HuH-7 (cell line): ENCODE measurements around the gene CCDC27.
A peak's percentile ranks its signal among the peaks of the same experiment; 100 is the strongest.

Experiments
- DNase-seq: peaks from one replicate; pipeline ENCODE4 v3.0.0; 2011; ENCODE audit warnings: low spot score

The CCDC27 gene

GRCh38 chr1:3759796-3760195 is 7.5 kb downstream of the CCDC27 start:
- no peak for DNase-seq

GRCh38 chr1:3761296-3762010 is 9.2 kb downstream of the CCDC27 start:
- DNase-seq, result no peak

- DNase-seq, result no peak
Observed at GRCh38 chr1:3762151-3762872, 10.1 kb downstream of the CCDC27 start.

- DNase-seq, result no peak
Observed at GRCh38 chr1:3762873-3763228, 10.6 kb downstream of the CCDC27 start.

DNA sequence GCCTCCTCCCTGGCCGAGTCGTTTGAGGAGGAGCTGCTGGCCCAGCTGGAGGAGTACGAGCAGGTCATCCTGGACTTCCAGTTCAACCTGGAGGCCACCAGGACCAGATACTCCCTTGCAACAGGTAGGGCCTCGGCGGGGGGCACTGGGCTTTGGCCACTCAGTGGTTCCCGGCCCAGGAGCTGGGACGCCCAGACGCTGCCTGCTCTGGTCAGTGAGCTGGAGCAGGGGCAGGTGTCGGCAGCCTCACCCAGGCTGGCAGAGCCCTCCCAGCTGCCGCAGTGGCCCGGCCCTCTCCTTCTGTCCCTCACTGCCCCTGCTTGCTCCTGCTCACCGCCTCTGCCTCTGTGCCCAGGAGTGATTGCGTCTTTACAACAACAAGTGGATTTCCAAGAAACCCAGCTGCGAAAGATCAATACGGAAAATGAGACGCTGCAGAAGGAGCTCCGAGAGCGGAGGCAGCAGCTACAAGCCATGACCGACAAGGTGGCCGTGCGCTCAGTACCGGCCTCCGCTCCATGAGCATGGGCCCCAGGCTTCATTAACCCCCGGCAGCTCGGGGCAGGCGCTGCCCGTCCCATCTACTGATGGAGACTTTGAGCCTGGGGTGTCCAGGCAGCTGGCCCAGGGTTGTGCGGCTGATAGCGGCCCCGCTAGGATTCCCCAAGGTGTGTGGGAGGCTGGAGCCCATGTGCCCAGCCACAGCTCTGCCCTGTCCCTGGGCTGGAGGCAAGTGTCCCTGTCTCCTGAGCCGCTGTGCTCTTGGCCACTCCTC is 11.3 kb downstream of the CCDC27 start:
- no peak for DNase-seq

DNA sequence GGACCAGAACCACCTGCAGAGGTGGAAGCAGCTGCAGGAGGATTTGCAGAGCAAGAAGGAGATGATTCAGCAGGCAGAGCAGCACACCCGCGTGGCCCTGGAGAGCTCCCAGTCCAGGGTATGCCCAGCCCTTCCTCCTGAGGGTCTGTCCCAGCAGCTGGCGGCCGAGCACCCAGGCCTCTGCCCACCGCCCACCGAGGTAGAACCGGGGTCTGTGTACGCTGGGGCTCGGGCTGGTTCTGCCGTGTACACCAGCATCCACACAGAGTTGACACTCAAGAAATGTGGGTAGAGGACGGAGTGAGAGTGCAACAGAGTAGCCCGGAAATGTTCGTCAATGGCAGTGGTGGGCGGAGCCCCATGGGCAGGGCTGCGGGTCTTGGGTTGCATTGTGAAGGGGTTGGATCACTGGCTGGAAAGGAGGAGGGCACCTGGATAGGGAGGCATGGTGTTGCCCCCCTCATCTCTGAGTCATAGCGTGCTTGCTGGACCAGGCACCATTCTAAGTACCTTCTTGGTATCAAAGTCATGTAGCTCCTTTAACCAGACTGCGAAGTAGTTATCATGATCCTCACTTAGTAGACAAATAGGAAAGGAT is 15.2 kb downstream of the CCDC27 start:
- no peak for DNase-seq

DNA sequence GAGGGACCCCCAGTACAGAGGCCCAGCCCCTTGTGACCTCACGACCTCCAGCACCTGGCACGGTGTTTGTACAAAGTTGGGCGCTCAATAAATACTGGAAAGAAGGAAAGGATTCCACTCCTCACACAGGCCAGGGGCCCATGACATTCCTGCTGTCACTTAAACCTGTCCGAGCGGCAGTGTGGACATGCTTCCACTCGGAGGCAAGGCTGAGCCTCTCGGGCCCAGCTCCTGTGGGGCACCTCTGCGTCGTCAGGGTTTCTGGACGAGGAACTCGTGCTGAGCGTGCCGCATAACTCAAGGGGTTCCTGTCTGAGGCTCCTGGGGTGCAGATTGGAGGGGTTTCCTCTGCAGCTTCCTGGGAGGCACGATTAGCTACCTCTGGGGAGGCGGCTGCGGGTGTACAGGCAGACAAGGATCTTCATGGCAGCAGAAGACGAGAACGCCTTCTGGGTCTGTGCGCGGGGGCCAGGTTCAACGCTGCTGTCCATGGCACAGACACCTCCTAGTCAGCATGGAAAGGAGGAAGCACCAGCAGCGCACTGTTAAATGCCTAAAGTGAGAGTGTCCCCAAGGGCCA is 16.7 kb downstream of the CCDC27 start:
- DNase-seq, result no peak

- DNase-seq, result no peak
Observed at GRCh38 chr1:3770047-3770765, 18.0 kb downstream of the CCDC27 start.

DNA sequence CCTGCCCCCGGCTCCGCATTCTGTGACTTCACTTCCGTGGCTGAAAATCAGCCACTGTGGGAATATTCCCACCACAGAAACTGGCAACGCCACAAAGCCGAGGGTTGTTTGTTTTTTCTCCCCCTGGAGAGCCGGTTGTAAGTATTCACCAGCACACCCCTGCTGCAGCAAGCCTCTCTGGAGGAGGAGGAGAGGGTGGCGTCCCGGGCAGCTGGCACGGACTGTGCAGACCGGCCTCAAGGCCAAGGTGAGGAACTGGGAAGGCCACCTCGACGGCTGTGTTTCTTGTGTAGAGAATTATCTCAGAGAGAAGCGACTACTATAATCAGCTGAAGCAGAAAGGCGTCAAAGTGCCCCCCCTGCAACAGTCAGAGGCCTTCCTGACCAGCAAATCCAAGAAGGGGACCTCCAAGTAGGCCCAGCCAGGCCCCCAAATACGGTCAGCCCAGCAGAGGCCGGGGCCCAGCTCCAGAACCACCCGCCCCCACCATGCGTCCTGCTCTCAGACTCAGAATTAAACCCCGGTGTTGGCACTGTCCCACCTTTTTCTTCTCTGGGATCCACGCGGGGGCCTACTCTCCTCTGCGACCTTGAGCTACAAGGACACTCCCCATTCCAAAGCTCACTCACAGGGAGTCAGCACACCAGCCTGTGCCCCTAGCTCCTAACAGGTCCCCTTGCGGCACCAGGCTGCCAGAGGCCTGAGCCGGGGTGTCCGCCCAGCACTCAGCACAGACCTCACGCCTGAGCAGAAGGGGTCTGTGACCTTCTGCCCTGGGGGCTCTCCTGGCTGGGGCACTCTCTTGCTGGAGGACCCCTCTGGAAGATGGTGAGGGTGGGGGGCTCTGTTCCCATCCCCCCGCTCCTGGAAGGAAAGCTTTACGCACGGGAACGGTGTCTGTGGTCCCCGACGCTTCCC is 19.1 kb downstream of the CCDC27 start:
- DNase-seq, result peak; percentile 52

DNA sequence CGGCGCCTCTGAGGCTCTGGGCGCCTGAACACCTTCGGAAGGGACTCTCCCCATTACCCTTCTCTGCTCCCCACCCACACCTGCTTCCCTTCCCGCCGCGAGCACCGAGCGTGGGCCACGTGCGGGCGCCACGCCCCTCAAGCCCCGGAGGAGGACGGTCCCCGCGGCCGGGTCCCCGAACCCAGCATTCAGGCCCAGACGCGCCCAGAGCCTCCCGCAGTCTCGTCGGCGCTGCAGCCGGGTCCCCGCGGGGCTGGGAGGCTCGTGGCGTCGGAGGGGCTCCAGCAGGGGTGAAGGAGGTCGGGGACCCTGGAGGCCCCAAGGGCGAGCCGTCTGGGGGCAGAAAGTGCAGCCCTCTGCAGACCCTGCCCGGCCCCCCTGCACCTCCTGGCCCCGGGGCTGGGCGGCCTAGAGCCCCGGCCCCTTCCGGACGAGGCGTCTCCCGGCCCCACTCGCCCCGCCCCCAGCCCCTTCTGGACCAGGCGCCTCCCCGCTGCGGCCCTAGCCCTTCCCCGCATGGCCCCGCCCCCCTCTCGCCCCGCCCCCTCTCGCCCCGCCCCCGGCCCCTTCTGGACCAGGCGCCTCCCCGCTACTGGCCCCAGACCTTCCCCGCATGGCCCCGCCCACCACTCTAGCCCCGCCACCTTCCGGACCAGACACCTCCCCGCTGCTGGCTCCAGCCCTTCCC is 19.9 kb downstream of the CCDC27 start:
- DNase-seq, result peak; percentile 97

DNA sequence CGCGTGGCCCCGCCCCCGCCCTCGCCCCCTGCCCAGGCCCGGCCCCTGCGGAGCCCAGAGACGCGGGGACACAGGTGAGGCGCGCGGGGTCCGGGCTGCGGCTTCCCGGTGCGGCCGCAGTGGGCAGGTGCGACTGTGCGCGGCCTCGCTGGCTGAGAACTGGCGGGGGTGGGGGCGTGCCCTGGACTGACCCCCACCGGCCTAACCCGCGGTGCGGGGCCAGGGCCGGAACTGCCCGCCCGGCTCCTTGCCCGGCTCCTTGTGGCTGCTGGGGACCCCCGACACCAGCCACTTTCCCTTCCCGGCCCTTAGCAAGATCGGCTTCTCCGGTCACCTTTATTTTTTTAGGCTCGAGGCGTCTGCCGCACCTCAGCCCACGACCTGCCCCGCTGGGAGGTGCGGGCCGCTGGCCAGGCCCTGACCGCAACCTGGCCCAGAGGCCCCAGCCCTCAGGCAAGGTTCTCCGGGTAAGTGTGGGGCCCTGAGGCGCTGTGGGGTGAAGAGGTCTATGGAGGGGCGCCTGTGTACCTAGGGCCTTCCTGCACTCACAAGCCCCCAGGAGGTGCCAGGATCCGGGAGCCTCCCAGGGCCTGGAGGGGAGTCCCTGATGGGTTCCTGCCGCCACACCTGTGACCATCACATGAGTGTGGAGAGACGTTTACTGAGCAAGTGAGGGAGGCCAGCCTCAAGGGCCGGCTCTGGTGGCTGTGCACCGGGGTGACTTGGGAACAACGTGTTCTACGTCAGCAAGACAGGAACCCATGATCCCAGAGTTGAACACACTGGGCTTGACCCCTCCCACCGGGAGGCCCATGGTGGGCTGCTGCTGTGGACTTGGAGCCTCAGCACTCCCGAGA is 20.7 kb downstream of the CCDC27 start, which contains the start of gene SMIM1:
Gene SMIM1, plus strand, starts transcription at position 35 of the 857 bp plus-strand sequence. CDS start 2,625 bp downstream, outside the sequence.
- DNase-seq, result peak; percentile 34

GRCh38 chr1:3773572-3774275 is 21.5 kb downstream of the CCDC27 start:
- no peak for DNase-seq

GRCh38 chr1:3774276-3774945 is 22.2 kb downstream of the CCDC27 start:
- no peak for DNase-seq

DNA sequence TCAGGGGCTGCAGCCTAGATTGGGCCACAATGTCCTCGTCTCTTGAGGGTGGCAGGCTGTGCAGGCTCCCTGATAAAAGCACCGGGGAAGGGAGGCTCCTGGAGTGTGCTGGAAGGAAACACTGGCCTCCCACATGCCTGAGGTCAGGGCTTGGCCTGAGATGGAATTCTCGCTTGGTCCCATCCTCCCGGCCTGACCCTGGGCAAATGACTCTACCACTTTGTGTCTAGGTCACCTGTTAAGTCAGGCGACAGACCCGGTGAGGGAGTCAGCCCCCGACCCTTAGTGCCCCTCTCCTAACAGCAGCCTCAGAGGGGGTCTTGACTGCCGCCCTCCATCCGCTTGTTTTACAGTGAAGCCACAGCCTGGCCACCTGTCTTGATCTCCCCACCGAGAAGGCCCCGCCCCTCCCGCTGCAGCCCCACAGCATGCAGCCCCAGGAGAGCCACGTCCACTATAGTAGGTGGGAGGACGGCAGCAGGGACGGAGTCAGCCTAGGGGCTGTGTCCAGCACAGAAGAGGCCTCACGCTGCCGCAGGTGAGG is 22.8 kb downstream of the CCDC27 start:
- no peak for DNase-seq

DNA sequence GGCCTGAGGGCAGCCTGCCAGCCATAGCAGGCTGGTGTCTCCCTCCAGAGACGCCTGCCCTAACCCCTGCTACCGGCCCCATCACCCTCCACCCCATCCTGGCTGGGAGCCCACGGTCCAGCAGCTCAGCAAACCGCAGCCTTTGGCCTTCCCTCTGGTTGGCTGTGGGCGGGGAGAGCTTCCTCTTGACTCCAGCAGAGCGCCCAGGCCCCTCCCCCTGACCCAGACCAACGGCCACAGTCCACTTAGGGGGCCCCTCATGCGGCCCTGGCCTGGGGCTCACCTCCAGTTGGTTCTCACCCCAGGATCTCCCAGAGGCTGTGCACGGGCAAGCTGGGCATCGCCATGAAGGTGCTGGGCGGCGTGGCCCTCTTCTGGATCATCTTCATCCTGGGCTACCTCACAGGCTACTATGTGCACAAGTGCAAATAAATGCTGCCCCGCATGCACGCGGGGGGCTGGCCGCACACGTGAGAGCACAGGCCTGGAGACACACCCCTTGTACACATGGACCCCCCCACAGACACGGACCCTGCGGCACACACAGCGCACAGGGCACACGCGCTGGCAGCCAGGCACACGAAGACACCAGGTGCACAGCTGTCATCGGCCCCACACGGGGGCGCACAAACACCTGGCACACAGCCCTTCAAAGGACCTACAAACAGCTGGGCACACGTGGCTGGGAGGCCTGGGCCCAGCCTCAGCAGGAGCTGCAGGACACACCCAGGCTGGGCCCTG is 23.4 kb downstream of the CCDC27 start:
- DNase-seq, result peak; percentile 96

GRCh38 chr1:3776231-3776961 is 24.1 kb downstream of the CCDC27 start:
- no peak for DNase-seq
